Forelimb muscle (tissue), 1 donor: ENCODE results near the gene IL4I1. TPM values are rescaled to one million over a fixed set of nuclear protein-coding genes. Genes with fewer than 3 reads are reported as not detected.
A peak's percentile ranks its signal among the peaks of the same experiment; 100 is the strongest.
"Not testable (repeated sequence)": the region's sequence is repeated elsewhere in the genome, so short reads cannot be mapped to it uniquely, and the experiment has no call there.

Source experiments
- DNase-seq: peaks from one replicate; pipeline ENCODE4 v3.0.0-alpha.2; 2013; ENCODE audit warnings: low read depth
- polyA plus RNA-seq: library from polyadenylated mRNA; unstranded; fragments of 120-200 nt; gene quantifications from one replicate; pipeline ENCODE4 v1.2.1, GENCODE V29; 2013; ENCODE audit not compliant: insufficient read length

The IL4I1 gene, protein sequence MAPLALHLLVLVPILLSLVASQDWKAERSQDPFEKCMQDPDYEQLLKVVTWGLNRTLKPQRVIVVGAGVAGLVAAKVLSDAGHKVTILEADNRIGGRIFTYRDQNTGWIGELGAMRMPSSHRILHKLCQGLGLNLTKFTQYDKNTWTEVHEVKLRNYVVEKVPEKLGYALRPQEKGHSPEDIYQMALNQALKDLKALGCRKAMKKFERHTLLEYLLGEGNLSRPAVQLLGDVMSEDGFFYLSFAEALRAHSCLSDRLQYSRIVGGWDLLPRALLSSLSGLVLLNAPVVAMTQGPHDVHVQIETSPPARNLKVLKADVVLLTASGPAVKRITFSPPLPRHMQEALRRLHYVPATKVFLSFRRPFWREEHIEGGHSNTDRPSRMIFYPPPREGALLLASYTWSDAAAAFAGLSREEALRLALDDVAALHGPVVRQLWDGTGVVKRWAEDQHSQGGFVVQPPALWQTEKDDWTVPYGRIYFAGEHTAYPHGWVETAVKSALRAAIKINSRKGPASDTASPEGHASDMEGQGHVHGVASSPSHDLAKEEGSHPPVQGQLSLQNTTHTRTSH
- polyA plus RNA-seq: 1.0 TPM

DNA sequence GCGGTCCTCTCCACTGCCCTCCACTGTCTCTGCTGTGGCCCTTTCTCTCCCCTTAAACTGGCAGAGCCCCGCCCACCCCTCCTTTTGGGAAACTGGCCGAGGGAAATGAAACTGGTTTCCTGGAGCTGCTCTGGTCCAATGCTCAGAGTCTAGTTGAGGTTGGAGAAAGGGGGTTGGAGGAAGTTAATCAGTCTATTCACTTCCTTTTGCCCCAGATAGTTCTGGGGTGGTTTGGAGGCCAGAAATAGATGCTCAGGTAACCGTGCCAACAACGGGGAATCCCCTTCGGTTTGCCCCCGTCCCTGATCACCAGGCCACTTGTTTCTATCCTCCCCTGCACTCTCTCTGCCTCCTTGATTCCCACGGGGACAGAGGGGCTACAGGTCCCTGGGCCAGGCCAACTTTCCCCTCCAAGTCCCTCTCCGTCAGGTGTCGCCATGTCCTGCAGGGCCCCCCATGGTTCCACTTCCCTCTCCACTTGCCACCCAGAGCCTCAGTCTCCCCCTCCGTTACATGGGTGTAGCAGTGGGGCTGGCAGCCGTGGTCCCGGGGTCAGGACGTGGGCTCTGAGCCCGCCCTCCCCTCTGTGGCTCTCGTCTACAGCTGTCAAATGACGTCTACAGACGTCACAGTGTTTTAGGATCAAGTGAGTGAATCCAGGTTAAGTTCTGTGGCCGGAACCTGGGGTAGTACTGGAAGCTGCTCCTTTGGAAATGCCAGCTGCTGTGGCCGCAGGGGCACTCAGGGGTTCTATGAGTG, at the start of gene IL4I1:
Gene IL4I1 (minus strand): TSS at position 25 of the 759 bp plus-strand sequence. CDS start 727 bp downstream, outside the sequence.
- DNase-seq: no peak

DNA sequence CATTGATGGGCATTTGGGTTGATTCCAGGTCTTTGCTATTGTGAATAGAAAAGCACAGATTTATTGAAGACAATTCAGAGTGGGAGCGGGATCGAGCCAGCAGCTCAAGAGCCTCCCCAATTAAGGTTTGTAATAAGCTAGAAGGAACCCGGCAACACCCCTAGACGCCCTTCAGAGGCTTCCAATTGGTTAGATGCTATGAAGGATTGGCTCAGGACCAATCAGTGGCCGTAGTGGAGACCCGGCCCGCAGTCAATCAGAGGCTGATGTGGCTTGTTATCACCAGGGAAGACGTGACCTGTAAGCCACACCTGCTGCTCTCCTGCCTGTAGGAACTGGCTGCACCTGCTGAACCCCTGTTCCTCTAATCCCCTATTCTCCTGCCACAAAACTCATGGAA, 49.7 kb upstream of the IL4I1 start:
- no peak for DNase-seq

DNA sequence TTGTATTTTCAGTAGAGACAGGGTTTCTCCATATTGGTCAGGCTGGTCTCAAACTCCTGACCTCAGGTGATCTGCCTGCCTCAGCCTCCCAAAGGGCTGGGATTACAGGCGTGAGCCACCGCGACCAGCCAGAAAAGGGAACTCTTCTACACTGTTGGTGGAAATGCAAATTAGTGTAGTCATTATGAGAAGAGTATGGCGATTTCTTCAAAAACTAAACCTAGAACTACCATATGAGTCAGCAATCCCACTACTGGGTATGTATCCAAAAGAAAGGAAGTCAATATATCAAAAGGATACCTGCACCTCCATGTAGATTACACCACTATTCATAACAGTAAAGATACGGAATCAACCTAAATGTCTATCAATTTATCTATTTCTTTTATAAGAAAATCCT, 47.9 kb upstream of the IL4I1 start:
- not testable (repeated sequence) for DNase-seq

DNA sequence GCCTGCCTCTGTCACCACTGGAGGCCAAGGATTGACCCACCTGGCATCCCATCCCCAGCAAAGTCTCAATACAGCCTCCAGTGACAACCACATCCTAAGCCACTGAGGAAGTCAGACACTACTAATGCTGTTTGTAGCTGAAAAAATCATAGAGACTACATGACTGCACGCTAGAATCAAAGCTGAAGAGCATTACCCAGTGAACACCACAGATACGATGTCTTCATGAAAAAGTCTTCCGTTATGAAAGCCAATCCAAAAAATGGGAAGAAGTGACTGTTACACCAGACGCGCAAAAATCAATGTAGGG, 43.8 kb upstream of the IL4I1 start:
- DNase-seq: no peak

DNA sequence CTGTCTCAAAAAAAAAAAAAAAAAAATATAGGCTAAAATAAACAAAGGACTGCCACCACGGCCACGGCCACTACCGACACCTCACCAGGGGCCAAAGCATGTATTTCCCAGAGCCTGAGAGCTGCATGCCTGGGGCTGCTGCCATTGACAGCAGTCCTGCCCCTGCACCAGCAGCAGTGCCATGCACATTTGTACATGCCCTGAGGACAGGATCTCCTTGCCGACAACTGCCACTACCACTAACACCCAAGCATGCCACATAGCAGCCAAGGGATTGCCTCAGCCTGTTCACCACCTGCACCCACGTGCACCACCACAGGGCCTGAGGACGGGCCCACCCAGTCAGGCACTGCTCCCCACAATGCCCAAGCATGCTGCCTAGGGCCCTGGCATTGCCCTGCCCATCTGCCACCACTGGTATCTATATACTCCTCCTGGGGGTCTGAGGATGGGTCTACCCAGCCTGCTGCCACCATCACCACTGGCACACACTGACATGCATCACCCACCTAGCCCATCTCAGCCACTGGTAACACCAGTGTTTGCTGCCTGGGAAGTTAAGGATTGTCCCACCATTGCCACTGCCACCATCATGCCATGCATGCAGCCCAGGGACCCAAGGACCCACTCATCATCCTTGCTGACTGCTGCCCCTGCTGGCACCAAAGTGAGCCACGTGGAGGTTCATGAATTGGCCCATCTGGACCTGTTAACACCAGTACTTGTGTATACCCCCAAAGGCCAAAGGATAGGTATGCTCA, 43.2 kb upstream of the IL4I1 start:
- DNase-seq: no peak

DNA sequence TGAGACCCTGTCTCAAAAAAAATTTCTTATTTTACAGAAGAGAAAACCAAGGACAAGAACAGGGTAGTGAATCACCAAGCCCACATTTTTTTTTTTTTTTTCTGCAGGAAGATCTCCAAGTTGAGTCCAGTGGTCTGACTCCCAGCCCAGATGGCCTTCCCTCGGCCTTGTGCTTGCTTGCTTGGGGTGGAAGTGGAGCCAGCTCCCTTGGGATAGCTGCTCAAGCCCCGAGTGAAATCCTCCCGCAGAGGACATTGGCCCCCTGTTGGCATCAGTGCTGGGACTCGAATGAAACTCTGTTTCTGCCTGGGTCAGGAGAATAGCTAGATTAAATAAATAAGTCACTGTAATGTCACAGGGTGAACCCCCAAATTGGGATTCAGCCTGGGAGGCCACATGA, 42.0 kb upstream of the IL4I1 start:
- DNase-seq: no peak

DNA sequence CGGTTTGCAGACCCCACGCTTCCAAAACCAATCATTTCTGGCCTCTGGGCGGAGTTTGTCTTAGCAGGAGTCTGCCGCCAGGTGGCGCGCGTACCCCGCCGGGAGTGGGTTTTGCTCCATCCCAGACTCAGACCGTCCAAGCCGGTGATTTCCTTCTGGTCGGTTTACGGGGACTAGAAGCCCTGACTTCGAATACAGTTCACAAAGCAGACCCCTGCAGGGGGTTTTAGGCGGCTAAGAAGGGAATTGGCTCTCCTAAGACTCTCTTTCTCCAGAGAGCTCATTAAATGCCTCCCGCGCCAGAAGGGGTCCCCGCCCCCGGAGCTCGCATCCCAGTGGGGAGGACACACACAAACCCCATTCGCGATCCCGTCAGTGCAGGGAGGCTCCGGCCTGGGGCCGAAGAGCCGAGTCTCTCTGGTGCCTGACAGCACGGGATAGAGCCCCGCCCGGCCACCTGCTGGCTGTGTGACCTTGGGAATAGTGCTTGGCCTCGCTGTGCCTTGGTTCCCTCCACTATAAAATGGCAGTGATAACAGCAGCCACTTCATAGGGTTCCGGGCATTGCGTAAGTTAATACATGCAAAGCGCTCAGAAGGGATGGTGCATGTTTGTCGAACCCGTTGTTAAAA, 41.2 kb upstream of the IL4I1 start:
- no peak for DNase-seq

DNA sequence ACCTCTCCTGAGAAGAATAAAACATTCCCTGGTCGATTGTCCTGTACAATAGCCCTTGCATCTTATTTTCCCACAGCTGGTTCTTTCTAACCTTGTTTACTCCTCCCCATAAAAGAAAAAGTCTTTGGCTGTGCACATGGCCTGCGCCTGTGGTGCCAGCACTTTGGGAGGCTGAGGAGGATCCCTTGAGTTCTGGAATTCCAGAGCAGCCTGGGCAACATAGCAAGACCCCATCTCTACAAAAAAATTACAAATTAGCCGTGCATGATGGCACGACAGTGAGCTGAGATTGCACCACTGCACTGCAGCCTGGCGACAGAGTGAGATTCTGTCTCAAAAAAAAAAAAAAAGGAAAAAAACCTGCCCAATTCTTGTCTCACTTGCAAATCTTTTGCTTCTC, 39.9 kb upstream of the IL4I1 start:
- no peak for DNase-seq

DNA sequence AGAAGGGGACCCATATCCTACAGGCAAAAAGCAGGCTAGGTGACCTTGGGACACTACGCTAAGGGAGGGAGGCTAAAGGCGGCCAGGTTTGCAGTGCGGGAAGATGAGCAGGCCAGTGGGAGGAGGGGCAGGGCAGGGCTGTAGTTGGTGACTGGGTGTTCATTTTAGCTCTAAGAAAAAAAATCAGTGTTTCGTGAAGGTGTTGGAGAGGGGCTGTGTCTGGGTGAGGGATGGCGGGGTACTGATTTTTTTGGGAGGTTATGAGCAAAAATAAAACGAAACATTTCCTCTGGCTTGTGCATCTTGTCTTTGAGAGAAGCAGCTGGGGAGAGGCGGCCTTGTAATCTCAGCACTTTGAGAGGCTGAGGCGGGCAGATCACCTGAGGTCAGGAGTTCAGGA, 37.0 kb upstream of the IL4I1 start:
- DNase-seq: no peak

DNA sequence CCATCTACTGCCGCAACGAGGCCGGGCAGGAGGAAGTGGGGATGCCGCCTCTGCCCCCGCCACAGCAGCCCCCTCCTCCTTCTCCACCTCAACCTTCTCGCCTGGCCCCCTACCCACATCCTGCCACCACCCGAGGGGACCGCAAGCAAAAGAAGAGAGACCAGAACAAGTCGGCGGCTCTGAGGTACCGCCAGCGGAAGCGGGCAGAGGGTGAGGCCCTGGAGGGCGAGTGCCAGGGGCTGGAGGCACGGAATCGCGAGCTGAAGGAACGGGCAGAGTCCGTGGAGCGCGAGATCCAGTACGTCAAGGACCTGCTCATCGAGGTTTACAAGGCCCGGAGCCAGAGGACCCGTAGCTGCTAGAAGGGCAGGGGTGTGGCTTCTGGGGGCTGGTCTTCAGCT, 36.0 kb upstream of the IL4I1 start:
- DNase-seq: no peak

DNA sequence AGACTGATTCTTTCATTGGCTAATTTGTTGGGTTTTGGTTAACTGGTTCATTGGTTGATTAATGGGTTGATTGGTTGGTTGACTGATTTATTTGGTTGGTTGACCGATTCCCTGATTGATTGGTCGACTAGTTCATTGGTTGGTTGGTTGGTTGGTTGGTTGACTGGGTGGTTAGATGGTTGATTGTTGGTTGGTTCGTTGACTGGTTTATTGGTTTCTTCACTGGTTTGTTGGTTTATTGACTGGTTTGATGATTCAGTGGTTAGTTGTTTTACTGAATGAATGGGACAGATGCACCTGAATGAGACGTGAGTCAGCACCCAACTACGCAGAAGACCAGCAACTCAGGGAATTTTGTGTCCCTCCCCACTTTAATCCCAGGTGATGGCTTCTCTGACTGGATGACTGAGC, 35.4 kb upstream of the IL4I1 start:
- DNase-seq: no peak

DNA sequence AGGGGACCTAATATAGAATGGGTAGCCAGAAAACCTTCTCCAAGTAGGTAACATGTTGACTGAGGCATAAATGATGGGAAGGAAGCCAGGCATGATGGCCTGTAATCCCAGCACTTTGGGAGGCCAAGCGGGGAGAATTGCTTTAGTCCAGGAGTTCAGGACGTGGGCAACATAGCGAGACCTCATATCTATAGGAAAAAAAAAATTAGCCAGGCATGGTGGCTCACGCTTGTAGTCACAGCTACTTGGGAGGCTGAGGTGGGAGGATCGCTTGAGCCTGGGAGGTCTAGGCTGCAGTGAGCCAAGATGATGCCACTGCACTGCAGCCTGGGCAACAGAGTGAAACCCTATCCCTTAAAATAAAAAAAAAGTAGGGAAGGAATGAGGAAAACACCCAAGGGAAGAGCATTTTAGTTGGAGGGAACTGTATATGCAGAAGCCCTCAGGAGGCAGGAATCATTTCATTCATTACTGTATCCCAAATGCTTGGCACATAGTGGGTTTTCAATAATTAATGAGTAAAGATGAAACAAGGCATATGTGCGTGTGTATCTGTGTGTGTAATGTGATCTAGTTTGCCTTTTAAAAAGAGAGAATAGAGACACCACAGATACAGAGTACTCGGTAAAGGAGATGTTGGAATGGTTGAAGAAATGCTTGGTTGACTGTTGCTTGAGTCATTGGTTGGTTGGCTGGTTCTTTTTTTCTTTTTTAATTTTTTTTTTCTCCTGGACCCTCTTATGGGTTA, 34.8 kb upstream of the IL4I1 start:
- DNase-seq: no peak

DNA sequence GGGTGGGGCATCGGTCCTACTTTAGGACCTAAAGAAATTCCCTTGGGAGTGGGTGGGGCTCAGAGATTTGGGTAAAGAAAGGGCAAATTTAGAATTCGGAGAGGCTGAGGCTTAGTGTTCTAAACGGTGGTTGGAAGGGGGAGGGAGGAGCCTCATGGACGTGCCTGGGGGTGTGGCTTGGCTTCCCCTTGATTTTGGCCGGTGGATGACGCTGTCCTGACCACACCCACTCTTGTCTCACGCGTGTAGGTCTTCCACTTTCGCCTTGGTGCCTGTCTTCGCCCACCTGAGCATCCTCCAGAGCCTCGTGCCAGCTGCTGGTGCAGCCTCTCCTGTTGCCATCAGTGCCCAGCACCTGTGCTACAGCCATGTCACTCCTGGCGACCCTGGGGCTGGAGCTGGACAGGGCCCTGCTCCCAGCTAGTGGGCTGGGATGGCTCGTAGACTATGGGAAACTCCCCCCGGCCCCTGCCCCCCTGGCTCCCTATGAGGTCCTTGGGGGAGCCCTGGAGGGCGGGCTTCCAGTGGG, 33.9 kb upstream of the IL4I1 start:
- no peak for DNase-seq

DNA sequence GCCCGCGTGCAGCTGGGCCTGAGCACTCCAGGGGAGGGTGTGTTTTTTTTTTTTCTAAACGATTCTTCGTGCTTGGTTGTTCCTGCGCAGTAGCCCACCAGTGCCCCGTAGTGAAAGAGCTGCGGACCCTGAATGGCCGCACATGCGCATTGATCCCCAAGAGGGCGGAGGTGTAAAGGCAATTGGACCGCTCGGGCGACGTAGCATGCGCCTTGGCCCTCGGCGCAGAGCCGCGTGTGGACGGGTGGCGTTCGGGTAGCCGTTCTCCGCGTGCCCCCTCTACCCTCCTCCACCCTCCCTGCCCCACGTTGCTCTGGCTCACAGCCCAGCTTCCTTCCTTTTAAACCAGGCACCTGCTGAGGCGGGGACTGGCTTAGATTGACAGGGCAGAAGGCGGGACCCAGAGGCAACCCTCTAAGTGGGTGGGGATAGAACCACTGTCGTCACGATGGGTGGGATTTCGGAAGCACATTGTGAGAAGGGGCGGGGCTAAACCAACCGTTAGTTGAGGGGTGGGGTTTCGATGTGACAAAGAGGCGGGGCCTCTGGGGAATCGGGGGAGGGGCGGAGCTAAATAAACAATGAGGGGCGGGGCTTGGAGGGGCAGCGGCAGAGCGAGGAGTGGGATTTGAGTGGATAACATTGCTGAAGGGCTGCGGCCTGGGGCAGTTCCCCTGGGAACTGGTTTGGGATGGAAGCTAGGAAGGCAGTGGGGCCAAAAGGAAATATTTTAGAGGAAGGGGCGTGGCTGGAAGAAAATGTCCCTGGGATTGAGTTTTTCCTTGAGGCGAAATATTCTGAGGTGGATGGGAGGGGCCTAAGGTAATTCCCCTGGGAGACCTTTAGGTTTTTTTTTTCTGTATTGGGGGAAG, 33.2 kb upstream of the IL4I1 start:
- DNase-seq: peak; percentile 82

DNA sequence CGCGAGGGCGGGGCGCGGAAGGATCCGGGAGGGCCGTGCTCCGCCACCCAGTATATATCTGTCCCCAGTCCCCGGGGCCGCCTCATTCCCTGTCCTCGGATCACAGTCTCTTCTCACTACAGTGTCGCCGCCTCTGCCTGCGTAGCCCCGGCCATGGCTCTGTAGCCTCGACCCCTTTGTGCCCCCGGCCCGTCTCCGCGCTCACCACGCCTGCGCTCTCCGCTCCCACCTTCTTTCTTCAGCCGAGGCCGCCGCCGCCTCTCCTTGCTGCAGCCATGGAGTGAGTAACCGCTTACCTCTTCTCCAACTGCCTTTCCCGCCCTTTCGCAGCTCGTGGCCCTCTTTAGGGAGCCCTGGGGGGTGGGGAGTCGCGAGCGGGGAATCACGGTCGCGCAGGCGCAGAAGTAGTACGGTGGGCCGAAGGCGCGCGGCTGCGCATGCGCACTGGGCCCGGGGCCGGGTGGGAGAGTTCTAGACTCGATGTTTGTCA, 32.5 kb upstream of the IL4I1 start, which contains the start of the genes ATF5 and NUP62:
Gene ATF5 (plus strand): TSS at position 85 of the 490 bp plus-strand sequence. CDS start 1,646 bp downstream, outside the sequence.
Gene NUP62 (minus strand): TSS at position 384 of the 490 bp plus-strand sequence. CDS start 19,697 bp downstream, outside the sequence.
- DNase-seq: peak; percentile 80

DNA sequence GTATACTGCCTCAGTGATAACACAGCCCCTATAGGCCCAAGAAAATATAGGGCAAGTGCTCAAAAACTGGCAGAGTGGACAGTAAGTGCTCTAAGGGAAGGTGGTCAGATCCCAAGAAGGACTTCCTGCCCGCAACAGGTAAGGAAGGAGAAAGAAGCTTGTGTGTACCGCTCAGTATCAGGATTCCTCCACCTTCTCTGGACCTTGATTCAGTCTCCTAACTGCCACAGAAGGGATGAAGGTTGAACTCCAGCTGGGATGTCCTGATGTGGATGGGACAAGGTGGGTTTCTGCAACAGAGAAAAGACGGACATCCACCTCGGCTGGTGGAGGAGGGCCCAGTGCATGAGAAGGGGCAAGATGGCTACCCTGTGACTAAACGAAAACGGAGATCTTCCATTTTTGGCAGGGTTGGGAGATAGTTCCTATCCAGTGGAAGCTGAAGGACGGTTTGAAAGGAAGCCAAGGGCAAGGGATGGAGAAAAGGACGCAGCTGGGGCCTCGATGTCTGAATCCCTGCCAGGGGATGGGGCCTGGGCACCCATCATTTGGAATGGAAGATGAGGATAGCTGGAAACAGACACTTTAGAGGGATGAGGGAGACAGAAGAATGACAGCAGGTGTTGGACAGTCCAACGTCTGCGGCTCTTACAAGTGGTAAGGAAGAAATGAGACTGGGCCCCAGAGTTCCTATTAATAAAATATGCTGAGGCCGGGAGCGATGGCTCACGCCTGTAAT, 31.0 kb upstream of the IL4I1 start:
- DNase-seq: no peak

DNA sequence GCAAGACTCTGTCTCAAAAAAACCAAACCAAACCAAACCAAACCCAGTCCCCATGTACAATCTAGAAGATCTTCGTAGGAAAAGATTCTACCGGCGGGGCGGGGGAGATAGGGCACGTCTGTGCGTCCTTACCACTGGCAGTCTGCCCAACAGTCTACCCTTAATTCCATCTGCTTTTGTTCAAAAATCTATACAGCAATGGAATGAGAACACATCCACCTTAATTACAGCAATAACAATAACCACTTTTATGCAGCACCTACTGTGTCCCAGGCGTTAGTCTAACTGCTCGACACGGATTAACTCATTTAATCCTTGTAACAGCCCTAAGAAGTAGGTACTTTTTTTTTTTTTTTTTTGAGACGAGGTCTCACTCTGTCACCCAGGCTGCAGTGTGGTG, 29.8 kb upstream of the IL4I1 start:
- no peak for DNase-seq

DNA sequence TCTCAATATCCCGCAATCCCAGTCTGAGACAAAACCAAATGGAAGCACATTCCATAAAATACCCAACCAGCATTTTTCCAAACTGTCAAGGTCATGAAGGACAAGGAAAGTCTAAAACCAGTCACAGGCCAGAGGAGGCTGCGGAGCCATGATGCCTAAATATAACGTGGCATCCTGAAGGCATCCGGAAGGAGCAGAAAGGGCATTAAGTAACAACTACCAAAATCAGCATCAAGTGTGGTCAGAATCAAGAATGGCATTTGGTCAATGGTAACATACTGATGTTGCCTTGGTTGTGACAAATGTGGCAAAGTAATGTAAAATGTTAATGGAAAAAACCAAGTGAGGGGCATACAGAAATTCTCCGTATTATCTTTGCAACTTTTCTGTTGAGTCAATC, 28.8 kb upstream of the IL4I1 start:
- no peak for DNase-seq

DNA sequence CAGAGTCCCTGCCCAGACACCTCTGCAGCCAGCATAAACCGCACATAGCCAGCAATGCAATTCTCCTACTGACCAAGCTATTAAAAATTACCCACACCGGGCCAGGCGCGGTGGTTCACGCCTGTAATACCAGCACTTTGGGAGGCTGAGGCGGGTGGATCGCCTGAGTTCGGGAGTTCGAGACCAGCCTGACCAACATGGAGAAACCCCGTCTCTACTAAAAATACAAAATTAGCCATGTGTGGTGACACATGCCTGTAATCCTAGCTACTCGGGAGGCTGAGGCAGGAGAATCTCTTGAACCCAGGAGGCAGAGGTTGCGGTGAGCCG, 28.2 kb upstream of the IL4I1 start:
- DNase-seq: not testable (repeated sequence)
